HL-60 (cell line): ENCODE results near the gene GSTM1.
"Not testable (repeated sequence)": the region's sequence is repeated elsewhere in the genome, so short reads cannot be mapped to it uniquely, and the experiment has no call there.

ENCODE experiments used
- CTCF ChIP-seq: IDR thresholded peaks from one replicate; pipeline ENCODE4 v1.5.1; 2011; ENCODE audit warnings: low read length, control low read depth, inconsistent platforms; ENCODE audit not compliant: insufficient read depth
- GABPA ChIP-seq: IDR thresholded peaks from 2 replicates; pipeline ENCODE4 v1.6.1; 2012; ENCODE audit warnings: low read depth
- POLR2AphosphoS5 ChIP-seq: IDR thresholded peaks from 2 replicates; pipeline ENCODE4 v1.6.1; 2012; ENCODE audit warnings: low read depth
- SPI1 ChIP-seq: IDR thresholded peaks from 2 replicates; pipeline ENCODE4 v1.6.1; 2012; ENCODE audit warnings: low read depth, mild to moderate bottlenecking, borderline replicate concordance
- TF ChIP-seq, protein P1 (sequence below): IDR thresholded peaks from 2 replicates; pipeline ENCODE4 v1.6.1; 2012; ENCODE audit warnings: low read depth; ENCODE audit not compliant: insufficient replicate concordance

- TF ChIP-seq CTCF, POLR2AphosphoS5, GABPA, SPI1: not testable (repeated sequence)
- TF ChIP-seq, protein P1, sequence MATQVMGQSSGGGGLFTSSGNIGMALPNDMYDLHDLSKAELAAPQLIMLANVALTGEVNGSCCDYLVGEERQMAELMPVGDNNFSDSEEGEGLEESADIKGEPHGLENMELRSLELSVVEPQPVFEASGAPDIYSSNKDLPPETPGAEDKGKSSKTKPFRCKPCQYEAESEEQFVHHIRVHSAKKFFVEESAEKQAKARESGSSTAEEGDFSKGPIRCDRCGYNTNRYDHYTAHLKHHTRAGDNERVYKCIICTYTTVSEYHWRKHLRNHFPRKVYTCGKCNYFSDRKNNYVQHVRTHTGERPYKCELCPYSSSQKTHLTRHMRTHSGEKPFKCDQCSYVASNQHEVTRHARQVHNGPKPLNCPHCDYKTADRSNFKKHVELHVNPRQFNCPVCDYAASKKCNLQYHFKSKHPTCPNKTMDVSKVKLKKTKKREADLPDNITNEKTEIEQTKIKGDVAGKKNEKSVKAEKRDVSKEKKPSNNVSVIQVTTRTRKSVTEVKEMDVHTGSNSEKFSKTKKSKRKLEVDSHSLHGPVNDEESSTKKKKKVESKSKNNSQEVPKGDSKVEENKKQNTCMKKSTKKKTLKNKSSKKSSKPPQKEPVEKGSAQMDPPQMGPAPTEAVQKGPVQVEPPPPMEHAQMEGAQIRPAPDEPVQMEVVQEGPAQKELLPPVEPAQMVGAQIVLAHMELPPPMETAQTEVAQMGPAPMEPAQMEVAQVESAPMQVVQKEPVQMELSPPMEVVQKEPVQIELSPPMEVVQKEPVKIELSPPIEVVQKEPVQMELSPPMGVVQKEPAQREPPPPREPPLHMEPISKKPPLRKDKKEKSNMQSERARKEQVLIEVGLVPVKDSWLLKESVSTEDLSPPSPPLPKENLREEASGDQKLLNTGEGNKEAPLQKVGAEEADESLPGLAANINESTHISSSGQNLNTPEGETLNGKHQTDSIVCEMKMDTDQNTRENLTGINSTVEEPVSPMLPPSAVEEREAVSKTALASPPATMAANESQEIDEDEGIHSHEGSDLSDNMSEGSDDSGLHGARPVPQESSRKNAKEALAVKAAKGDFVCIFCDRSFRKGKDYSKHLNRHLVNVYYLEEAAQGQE = not testable (repeated sequence)
These were observed 7.5 kb downstream of the GSTM1 start for GRCh38 chr1:109695138-109695537.
